ENCODE results near the gene PFKFB2.

Gene PFKFB2

DNA sequence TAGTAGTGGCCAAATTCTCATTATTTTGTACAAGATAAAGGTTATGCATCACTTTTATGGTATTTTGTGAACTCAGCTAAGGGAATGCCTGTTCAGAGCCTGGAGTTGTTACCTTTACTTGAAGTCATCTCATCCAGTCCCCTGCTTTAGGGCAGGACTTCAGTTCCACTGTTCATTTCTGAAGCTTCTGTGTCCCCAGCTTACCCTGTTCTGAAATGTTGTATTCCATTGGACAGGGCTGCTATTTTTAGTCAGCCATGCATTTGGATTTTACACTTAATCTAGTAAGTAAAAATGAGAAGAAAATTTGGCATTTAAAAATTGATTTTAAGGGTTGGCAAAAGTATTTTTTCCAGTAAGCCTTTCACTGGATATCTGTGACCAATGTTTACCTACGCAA is 23.9 kb downstream of the PFKFB2 start:
- Histone ChIP-seq H3K27ac (ENCODE audit: poor library complexity, severe bottlenecking) (no peak overlapping the region), H3K9me3 (ENCODE audit: severe bottlenecking) (no peaks in the 10 kb centered on the region), H3K4me1 (ENCODE audit: insufficient read depth, poor library complexity, severe bottlenecking) (peaks cover 15% of the 10 kb centered on the region), H3K36me3 (ENCODE audit: low read depth) (peaks cover 8% of the 10 kb centered on the region; the same call in 1 of the 2 replicates), H3K27me3 (ENCODE audit: insufficient read depth, poor library complexity, severe bottlenecking) (no peaks in the 10 kb centered on the region), H3K4me3 (ENCODE audit: severe bottlenecking) (no peak overlapping the region)
- no peak for DNase-seq (ENCODE audit: low spot score)
- no peak for ATAC-seq (ENCODE audit: low read depth)
- TF ChIP-seq, protein P1, sequence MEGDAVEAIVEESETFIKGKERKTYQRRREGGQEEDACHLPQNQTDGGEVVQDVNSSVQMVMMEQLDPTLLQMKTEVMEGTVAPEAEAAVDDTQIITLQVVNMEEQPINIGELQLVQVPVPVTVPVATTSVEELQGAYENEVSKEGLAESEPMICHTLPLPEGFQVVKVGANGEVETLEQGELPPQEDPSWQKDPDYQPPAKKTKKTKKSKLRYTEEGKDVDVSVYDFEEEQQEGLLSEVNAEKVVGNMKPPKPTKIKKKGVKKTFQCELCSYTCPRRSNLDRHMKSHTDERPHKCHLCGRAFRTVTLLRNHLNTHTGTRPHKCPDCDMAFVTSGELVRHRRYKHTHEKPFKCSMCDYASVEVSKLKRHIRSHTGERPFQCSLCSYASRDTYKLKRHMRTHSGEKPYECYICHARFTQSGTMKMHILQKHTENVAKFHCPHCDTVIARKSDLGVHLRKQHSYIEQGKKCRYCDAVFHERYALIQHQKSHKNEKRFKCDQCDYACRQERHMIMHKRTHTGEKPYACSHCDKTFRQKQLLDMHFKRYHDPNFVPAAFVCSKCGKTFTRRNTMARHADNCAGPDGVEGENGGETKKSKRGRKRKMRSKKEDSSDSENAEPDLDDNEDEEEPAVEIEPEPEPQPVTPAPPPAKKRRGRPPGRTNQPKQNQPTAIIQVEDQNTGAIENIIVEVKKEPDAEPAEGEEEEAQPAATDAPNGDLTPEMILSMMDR (IDR thresholded peaks at IDR 0.05; ENCODE audit: poor library complexity, severe bottlenecking): no peak

GRCh38 chr1:207077470-207078377 is 24.6 kb downstream of the PFKFB2 start:
- Histone ChIP-seq H3K4me3 (ENCODE audit: severe bottlenecking) (no peak overlapping the region), H3K4me1 (ENCODE audit: insufficient read depth, poor library complexity, severe bottlenecking) (peaks cover 15% of the 10 kb centered on the region), H3K9me3 (ENCODE audit: severe bottlenecking) (no peaks in the 10 kb centered on the region), H3K27me3 (ENCODE audit: insufficient read depth, poor library complexity, severe bottlenecking) (no peaks in the 10 kb centered on the region), H3K36me3 (ENCODE audit: low read depth) (peaks cover 8% of the 10 kb centered on the region; the same call in 1 of the 2 replicates), H3K27ac (ENCODE audit: poor library complexity, severe bottlenecking) (no peak overlapping the region)
- ATAC-seq (ENCODE audit: low read depth): peak; percentile 57
- no peak for DNase-seq (ENCODE audit: low spot score)
- TF ChIP-seq, protein P1 (IDR thresholded peaks at IDR 0.05; ENCODE audit: poor library complexity, severe bottlenecking): peak; percentile 97

DNA sequence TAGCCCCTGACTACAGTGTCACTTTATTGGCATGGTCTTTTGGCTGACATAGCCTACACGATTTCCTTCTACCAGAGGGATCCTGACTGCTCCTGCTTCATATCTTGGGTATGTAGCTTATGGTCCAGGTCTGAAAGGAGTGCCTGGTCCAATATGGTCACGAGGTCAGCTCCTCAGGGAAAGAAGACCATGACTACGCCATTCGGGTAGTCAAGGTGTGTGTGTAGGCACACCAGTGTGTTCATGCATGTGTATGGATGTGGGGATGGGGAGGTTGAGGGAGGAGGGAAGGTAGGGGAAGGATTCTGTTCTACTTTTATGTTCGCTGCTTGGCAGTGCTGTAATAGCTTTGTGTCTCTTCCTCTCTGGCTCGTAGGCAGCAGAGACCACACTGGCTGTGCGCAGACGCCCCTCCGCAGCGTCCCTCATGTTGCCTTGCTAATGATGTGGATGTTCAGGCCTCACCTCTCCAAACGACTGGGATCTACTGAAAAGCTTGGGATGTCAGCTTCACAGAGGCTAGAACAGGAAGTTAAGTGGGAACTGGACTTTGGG is 25.6 kb downstream of the PFKFB2 start:
- no peaks in the 10 kb centered on the region for H3K9me3 ChIP-seq (ENCODE audit: severe bottlenecking)
- DNase-seq (ENCODE audit: low spot score) (no peak), ATAC-seq (ENCODE audit: low read depth) (no peak)
- H3K27me3 ChIP-seq (ENCODE audit: insufficient read depth, poor library complexity, severe bottlenecking): no peaks in the 10 kb centered on the region
- no peak overlapping the region for H3K4me3 ChIP-seq (ENCODE audit: severe bottlenecking)
- TF ChIP-seq, protein P1 (IDR thresholded peaks at IDR 0.05; ENCODE audit: poor library complexity, severe bottlenecking): no peak
- H3K4me1 ChIP-seq (ENCODE audit: insufficient read depth, poor library complexity, severe bottlenecking): peaks cover 11% of the 10 kb centered on the region
- no peak overlapping the region for H3K27ac ChIP-seq (ENCODE audit: poor library complexity, severe bottlenecking)
- H3K36me3 ChIP-seq (ENCODE audit: low read depth): peaks cover 8% of the 10 kb centered on the region; the same call in 1 of the 2 replicates

GRCh38 chr1:207079706-207080241 is 26.7 kb downstream of the PFKFB2 start:
- no peaks in the 10 kb centered on the region for H3K27me3 ChIP-seq (ENCODE audit: insufficient read depth, poor library complexity, severe bottlenecking)
- DNase-seq (ENCODE audit: low spot score) (no peak), ATAC-seq (ENCODE audit: low read depth) (no peak)
- TF ChIP-seq, protein P1 (IDR thresholded peaks at IDR 0.05; ENCODE audit: poor library complexity, severe bottlenecking): no peak
- peaks cover 8% of the 10 kb centered on the region; the same call in 1 of the 2 replicates for H3K36me3 ChIP-seq (ENCODE audit: low read depth)
- H3K4me3 ChIP-seq (ENCODE audit: severe bottlenecking): no peak overlapping the region
- H3K9me3 ChIP-seq (ENCODE audit: severe bottlenecking): no peaks in the 10 kb centered on the region
- no peak overlapping the region for H3K27ac ChIP-seq (ENCODE audit: poor library complexity, severe bottlenecking)
- H3K4me1 ChIP-seq (ENCODE audit: insufficient read depth, poor library complexity, severe bottlenecking): no peaks in the 10 kb centered on the region
